Karpas-422 (cell line): ENCODE data around the gene SCML2. TPM values are rescaled to one million over a fixed set of nuclear protein-coding genes. Genes with fewer than 3 reads are reported as not detected.

Experiments used
- DNase-seq: peaks from one replicate; pipeline ENCODE4 v3.0.0-alpha.2; 2015
- H2AFZ ChIP-seq: fragments of 200-600 bp; sonication (generic); 2 replicates; pipeline ENCODE4 v1.6.1; 2014; ENCODE audit warnings: antibody characterized with exemption, low read length, mixed read lengths
- H3K27ac ChIP-seq: fragments of 200-600 bp; sonication (generic); 2 replicates; pipeline ENCODE4 v1.5.1; 2014; ENCODE audit warnings: mild to moderate bottlenecking, low read length, moderate library complexity
- H3K27me3 ChIP-seq: fragments of 200-600 bp; sonication (generic); 2 replicates; pipeline ENCODE4 v1.6.1; 2014; ENCODE audit warnings: low read length, mixed read lengths
- H3K36me3 ChIP-seq: fragments of 200-600 bp; sonication (generic); 2 replicates; pipeline ENCODE4 v1.6.1; 2014; ENCODE audit warnings: low read length, mixed read lengths; ENCODE audit not compliant: insufficient read depth
- H3K4me1 ChIP-seq: fragments of 200-600 bp; sonication (generic); 2 replicates; pipeline ENCODE4 v1.6.1; 2014; ENCODE audit warnings: mild to moderate bottlenecking, low read length, mixed read lengths
- H3K4me2 ChIP-seq: fragments of 200-600 bp; sonication (generic); 2 replicates; pipeline ENCODE4 v1.6.1; 2014; ENCODE audit warnings: low read length, low read depth, mild to moderate bottlenecking; ENCODE audit not compliant: poor library complexity, severe bottlenecking
- H3K4me3 ChIP-seq: fragments of 200-600 bp; sonication (generic); 2 replicates; pipeline ENCODE4 v1.5.1; 2014; ENCODE audit warnings: mild to moderate bottlenecking, antibody characterized with exemption, low read length, mixed read lengths
- H3K79me2 ChIP-seq: fragments of 200-600 bp; sonication (generic); 2 replicates; pipeline ENCODE4 v1.6.1; 2014; ENCODE audit warnings: mild to moderate bottlenecking, low read length, mixed read lengths
- H3K9ac ChIP-seq: fragments of 200-600 bp; sonication (generic); 2 replicates; pipeline ENCODE4 v1.6.0; 2014; ENCODE audit warnings: low read length
- H3K9me2 ChIP-seq: fragments of 200-600 bp; sonication (generic), shearing (Covaris generic); replicated peaks from 2 replicates; pipeline ENCODE4 v1.6.0; 2014; ENCODE audit warnings: mild to moderate bottlenecking, low read length, moderate library complexity; ENCODE audit not compliant: insufficient read depth
- H3K9me3 ChIP-seq: fragments of 300-700, 200-600 bp; sonication (generic); 2 replicates; pipeline ENCODE4 v1.6.1; 2014; ENCODE audit warnings: low read length, mixed read lengths
- H4K20me1 ChIP-seq: fragments of 200-600 bp; sonication (generic); 2 replicates; pipeline ENCODE4 v1.6.1; 2014; ENCODE audit warnings: mild to moderate bottlenecking, antibody characterized with exemption, low read length, low read depth; ENCODE audit not compliant: insufficient read depth
- total RNA-seq: library from RNA; depleted of rRNA; stranded (reverse); fragments of >200 nt; shearing (Covaris generic); gene quantifications from 2 replicates; pipeline ENCODE4 v1.2.3, GENCODE V29; 2014; ENCODE audit warnings: low replicate concordance

The SCML2 gene
- total RNA-seq, 1 experiment from 2014 or later = not detected

GRCh38 chrX:18368402-18368801, 13.9 kb upstream of the SCML2 start:
- no peaks in the 10 kb centered on the region for H3K36me3 ChIP-seq
- no peak for DNase-seq
- no peaks in the 10 kb centered on the region for H3K79me2 ChIP-seq
- H3K27me3 ChIP-seq = no peaks in the 10 kb centered on the region
- no peaks in the 10 kb centered on the region for H3K9me3 ChIP-seq
- no peak overlapping the region for H3K9ac ChIP-seq
- H2AFZ ChIP-seq = no peak overlapping the region
- H3K4me3 ChIP-seq = no peak overlapping the region
- no peaks in the 10 kb centered on the region for H3K4me1 ChIP-seq
- no peak overlapping the region for H3K4me2 ChIP-seq
- no peaks in the 10 kb centered on the region for H4K20me1 ChIP-seq
- no peaks in the 10 kb centered on the region for H3K9me2 ChIP-seq
- no peak overlapping the region for H3K27ac ChIP-seq

- Histone ChIP-seq H2AFZ (no peak overlapping the region), H4K20me1 (no peaks in the 10 kb centered on the region), H3K79me2 (no peaks in the 10 kb centered on the region), H3K36me3 (no peaks in the 10 kb centered on the region), H3K9me2 (no peaks in the 10 kb centered on the region), H3K9ac (no peak overlapping the region), H3K27me3 (no peaks in the 10 kb centered on the region), H3K4me3 (no peak overlapping the region), H3K9me3 (no peaks in the 10 kb centered on the region), H3K4me1 (no peaks in the 10 kb centered on the region), H3K4me2 (no peak overlapping the region), H3K27ac (no peak overlapping the region)
- DNase-seq = no peak
Observed at GRCh38 chrX:18360867-18361266, 6.4 kb upstream of the SCML2 start.

GRCh38 chrX:18353931-18354368, 538 bp downstream of the SCML2 start:
- H3K4me3 ChIP-seq = no peak overlapping the region
- H4K20me1 ChIP-seq = no peaks in the 10 kb centered on the region
- H3K9me3 ChIP-seq = no peaks in the 10 kb centered on the region
- H3K9ac ChIP-seq = no peak overlapping the region
- H3K4me1 ChIP-seq = no peaks in the 10 kb centered on the region
- no peaks in the 10 kb centered on the region for H3K36me3 ChIP-seq
- DNase-seq = no peak
- no peaks in the 10 kb centered on the region for H3K79me2 ChIP-seq
- no peaks in the 10 kb centered on the region for H3K27me3 ChIP-seq
- H3K27ac ChIP-seq = no peak overlapping the region
- H3K4me2 ChIP-seq = no peak overlapping the region
- no peaks in the 10 kb centered on the region for H3K9me2 ChIP-seq
- H2AFZ ChIP-seq = no peak overlapping the region

GRCh38 chrX:18351784-18352183, 2.7 kb downstream of the SCML2 start:
- no peak overlapping the region for H3K4me3 ChIP-seq
- no peaks in the 10 kb centered on the region for H3K27me3 ChIP-seq
- H3K9me2 ChIP-seq = no peaks in the 10 kb centered on the region
- H3K27ac ChIP-seq = no peak overlapping the region
- no peaks in the 10 kb centered on the region for H4K20me1 ChIP-seq
- no peaks in the 10 kb centered on the region for H3K9me3 ChIP-seq
- no peaks in the 10 kb centered on the region for H3K79me2 ChIP-seq
- no peak overlapping the region for H3K4me2 ChIP-seq
- no peak overlapping the region for H3K9ac ChIP-seq
- H3K4me1 ChIP-seq = no peaks in the 10 kb centered on the region
- no peaks in the 10 kb centered on the region for H3K36me3 ChIP-seq
- H2AFZ ChIP-seq = no peak overlapping the region
- no peak for DNase-seq

GRCh38 chrX:18348047-18348446, 6.4 kb downstream of the SCML2 start:
- no peak overlapping the region for H3K4me2 ChIP-seq
- no peaks in the 10 kb centered on the region for H3K27me3 ChIP-seq
- no peaks in the 10 kb centered on the region for H3K9me2 ChIP-seq
- H3K4me1 ChIP-seq = no peaks in the 10 kb centered on the region
- DNase-seq = no peak
- no peaks in the 10 kb centered on the region for H4K20me1 ChIP-seq
- no peaks in the 10 kb centered on the region for H3K36me3 ChIP-seq
- H3K4me3 ChIP-seq = no peak overlapping the region
- H2AFZ ChIP-seq = no peak overlapping the region
- H3K27ac ChIP-seq = no peak overlapping the region
- no peaks in the 10 kb centered on the region for H3K79me2 ChIP-seq
- H3K9ac ChIP-seq = no peak overlapping the region
- no peaks in the 10 kb centered on the region for H3K9me3 ChIP-seq

- Histone ChIP-seq H3K4me3 (no peak overlapping the region), H3K79me2 (no peaks in the 10 kb centered on the region), H3K9ac (no peak overlapping the region), H2AFZ (no peak overlapping the region), H4K20me1 (no peaks in the 10 kb centered on the region), H3K27me3 (no peaks in the 10 kb centered on the region), H3K36me3 (no peaks in the 10 kb centered on the region), H3K4me1 (no peaks in the 10 kb centered on the region), H3K27ac (no peak overlapping the region), H3K4me2 (no peak overlapping the region), H3K9me2 (no peaks in the 10 kb centered on the region), H3K9me3 (no peaks in the 10 kb centered on the region; the same call in 1 of the 2 replicates)
- no peak for DNase-seq
Observed at GRCh38 chrX:18309401-18309800, 45.1 kb downstream of the SCML2 start.

- Histone ChIP-seq H3K27me3 (no peaks in the 10 kb centered on the region), H3K4me1 (no peaks in the 10 kb centered on the region), H3K9ac (no peak overlapping the region), H3K27ac (no peak overlapping the region), H4K20me1 (no peaks in the 10 kb centered on the region), H3K4me2 (no peak overlapping the region), H3K79me2 (no peaks in the 10 kb centered on the region), H3K9me2 (no peaks in the 10 kb centered on the region), H3K4me3 (no peak overlapping the region), H2AFZ (no peak overlapping the region), H3K9me3 (no peaks in the 10 kb centered on the region), H3K36me3 (no peaks in the 10 kb centered on the region)
- no peak for DNase-seq
Observed at GRCh38 chrX:18297251-18297650, 57.2 kb downstream of the SCML2 start.

- Histone ChIP-seq H4K20me1 (no peaks in the 10 kb centered on the region), H3K4me3 (no peak overlapping the region), H3K9ac (no peak overlapping the region), H3K4me1 (no peaks in the 10 kb centered on the region), H3K79me2 (no peaks in the 10 kb centered on the region), H3K4me2 (no peak overlapping the region), H3K27me3 (no peaks in the 10 kb centered on the region), H3K9me3 (no peaks in the 10 kb centered on the region), H3K27ac (no peak overlapping the region), H3K9me2 (no peaks in the 10 kb centered on the region), H3K36me3 (no peaks in the 10 kb centered on the region), H2AFZ (no peak overlapping the region)
- no peak for DNase-seq
Observed at GRCh38 chrX:18294893-18295292, 59.6 kb downstream of the SCML2 start.

- no peaks in the 10 kb centered on the region for H3K9me3 ChIP-seq
- H2AFZ ChIP-seq = no peak overlapping the region
- H3K27ac ChIP-seq = no peak overlapping the region
- H3K27me3 ChIP-seq = no peaks in the 10 kb centered on the region
- H3K9ac ChIP-seq = no peak overlapping the region
- H3K9me2 ChIP-seq = no peaks in the 10 kb centered on the region
- no peaks in the 10 kb centered on the region for H3K36me3 ChIP-seq
- H3K79me2 ChIP-seq = no peaks in the 10 kb centered on the region
- no peaks in the 10 kb centered on the region for H3K4me1 ChIP-seq
- H4K20me1 ChIP-seq = no peaks in the 10 kb centered on the region
- H3K4me3 ChIP-seq = no peak overlapping the region
- DNase-seq = no peak
- no peak overlapping the region for H3K4me2 ChIP-seq
Observed at GRCh38 chrX:18291006-18291545, 63.4 kb downstream of the SCML2 start.
